HTERT RPE-1 (cell line): ENCODE results near the gene CEPT1.
"Not testable (repeated sequence)": the region's sequence is repeated elsewhere in the genome, so short reads cannot be mapped to it uniquely, and the experiment has no call there.

Experiments used
- in situ Hi-C: fragments of 300-500 bp; cut with MboI; formaldehyde crosslinking; loops from 4 replicates; pipeline ENCODE4 v1.14.3; 2020; ENCODE audit warnings: low sequenced_read_pairs

Gene CEPT1

DNA sequence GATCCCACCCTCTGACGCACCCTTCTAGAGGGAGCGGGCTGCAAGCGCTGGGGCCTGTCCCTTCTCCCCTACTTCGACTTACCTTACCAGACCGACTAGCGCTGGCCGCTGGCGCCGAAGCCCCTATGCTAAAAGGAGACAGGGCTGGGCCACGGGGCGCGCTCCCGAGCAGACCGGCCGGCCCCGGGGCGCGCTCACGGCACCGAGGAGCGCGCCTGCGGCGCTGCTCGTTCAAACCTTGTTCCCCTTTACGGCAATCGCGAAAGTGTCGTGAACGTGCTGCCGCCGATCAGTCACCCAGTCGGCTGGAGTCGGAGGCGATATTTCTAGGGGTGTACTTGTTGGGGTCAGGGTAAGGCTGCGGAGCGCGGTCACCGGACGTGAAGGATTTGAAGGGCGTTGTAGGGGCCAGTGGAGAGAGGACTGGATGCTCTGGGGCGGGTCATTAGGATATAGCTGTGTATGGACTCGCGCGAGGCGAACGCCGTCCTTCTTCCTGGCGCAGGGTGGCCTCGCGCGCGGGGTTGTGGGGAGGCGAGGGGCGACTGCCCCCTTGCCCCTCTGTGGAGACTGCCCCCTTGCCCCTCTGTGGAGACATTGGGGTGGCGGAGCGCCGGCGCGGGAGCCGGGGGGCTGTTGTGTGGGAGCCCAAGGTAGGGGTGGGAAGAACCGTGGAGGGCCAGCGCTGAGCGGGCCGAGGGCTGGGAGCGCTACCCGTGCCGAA is at the start of gene CEPT1, which contains the start of gene DRAM2:
Gene CEPT1 (plus strand): TSS at position 268 of the 724 bp plus-strand sequence. CDS start 7,492 bp downstream, outside the sequence.
Gene DRAM2 (minus strand): TSS at position 138 of the 724 bp plus-strand sequence. CDS start 8,539 bp downstream, outside the sequence.
- in situ Hi-C loops: no loop called here

DNA sequence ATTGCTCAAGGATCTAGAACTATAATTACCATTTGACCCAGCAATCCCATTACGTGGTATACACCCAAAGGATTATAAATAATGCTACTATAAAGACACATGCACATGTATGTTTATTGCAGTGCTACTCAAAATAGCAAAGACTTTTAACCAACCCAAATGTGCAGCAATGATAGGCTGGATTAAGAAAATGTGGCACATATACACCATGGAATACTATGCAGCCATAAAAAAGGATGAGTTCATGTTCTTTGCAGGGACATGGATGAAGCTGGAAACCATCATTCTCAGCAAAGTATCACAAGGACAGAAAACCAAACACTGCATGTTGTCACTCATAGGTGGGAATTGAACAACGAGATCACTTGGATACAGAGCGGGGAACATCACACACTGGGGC is 44.6 kb upstream of the CEPT1 start:
- in situ Hi-C loops: not testable (repeated sequence)

DNA sequence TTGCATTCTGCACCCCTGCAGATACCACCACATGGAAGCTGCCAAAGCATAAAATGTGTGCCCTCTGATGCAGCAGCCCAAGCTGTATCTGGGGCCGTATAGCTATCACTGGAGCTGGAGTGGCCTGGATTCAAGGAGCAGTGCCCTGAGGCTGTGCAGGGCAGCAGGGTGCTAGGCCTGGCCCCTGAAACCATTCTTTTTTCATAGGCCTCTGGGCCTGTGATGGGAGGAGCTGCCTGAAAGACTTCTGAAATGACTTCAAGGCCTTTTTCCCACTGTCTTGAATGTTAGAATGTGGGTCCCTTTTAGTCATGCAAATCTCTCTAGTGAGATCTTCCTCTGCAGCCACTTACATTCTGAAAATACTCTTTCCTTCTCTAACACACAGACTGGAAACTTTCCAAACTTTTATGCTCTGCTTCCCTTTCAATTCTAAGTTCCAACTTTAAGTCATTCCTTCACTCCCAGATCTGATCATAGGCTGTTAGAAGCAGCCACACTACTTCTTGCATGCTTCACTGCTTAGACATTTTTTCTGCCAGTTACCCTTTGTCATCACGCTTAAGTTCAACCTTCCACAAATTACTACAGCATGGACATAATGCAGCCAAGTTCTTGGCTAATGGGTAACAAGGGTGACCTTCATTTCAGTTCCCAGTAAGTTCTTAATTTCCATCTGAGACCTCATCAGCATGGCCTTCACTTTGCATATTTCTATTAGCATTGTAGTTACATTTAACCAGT is 42.5 kb upstream of the CEPT1 start:
- in situ Hi-C loops: no loop called here

DNA sequence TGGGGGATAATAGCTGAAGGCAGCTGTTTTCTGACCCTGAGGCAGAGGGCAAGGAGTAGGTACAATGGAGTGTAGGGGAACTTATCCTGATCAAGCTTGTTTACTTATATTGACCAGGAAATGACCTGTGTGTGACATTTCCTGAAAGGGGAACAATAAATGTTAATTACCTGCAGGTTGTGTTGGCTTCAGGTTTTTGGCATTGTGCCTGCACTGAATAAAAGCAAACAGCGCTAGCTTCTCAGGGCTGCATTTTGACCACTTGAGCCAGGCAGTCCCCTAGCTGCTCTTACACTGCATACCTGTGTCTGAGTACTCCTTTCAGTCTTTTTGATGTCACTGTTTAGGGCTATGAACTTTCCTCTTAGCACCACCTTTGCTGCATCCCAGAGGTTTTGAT is 40.7 kb upstream of the CEPT1 start:
- in situ Hi-C loops: no loop called here

DNA sequence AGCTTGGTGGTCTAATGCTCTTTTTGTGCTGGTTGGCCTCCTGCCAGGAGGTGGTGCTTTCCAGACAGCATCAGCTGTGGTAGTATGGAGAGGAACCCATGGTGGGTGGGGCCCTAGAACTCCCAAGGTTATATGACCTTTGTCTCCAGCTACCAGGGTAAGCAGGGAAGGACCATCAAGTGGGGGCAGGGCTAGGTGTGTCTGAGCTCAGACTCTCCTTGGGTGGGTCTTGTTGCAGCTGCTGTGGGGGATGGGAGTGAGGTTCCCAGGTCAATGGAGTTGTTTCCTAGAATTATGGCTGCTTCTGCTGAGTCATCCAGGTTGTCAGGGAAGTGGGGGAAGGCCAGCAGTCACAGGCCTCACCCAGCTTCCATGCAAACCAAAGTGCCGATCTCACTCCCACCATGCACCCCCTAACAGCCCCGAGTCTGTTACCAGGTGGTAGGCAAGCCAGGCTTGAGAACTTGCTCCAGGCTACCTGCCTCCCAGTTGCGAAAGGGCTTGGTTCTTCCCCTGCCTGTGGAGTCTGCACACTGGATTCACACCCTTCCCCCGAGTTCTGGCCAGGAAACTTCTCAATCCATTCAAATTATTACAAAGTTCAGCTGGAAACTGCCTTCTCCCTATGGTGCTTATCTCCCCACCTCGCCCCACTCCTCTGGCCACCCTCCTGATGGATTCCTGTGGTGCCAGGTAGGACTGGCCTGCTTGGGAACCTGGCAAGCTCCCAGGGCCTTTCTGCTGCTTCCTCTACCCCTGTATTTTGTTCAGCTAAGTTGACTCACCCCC is 38.0 kb upstream of the CEPT1 start:
- in situ Hi-C loops: no loop called here

DNA sequence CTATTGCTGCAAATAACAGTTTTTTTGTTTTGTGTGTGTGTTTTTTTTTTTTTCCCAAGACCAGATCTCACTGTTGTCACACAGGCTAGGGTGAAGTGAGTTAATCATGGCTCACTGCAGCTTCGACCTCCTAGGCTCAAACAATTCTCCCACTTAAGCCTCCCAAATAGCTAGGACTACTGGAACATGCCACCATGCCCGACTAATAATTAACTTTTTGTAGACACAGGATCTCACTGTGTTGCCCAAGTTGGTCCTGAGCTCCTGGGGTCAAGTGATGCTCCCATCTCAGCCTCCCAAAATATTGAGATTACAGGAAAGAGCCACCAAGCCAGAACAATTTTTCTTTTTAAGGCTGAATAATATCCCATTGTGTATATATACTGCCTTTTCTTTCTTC is 35.0 kb upstream of the CEPT1 start:
- in situ Hi-C loops: no loop called here

DNA sequence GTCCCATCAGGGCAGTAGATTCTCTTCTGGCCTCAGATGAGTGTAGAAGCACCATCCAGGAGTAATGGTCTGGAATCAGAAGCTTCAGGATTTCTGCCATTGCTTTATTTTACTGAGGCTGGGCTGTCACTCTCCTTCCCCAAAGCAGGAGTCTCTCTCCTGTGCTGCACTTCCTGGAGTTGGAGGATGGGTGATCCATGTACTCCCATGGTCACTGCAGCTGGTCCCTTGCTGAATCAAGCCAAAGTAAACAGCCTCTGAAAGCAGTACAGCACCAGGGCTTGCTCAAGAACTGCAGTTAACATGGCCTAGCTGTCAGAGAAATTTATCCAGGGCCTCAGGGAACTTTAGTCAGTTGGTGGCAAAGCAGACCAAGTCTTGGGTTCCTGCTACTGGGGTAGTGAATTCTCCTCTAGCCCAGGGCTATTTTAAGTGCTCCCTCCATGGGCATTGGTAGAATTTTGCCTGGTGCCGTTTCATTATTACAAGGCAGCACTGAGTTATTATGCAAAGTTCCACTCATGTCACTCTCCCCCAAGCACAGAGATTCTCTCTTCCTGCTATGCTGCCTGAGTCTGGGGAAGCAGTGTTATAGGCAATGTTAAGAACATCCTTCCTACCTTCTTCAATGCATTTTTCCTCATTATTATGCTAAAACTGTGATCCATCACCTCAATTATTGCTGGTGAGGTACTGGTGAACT is 29.7 kb upstream of the CEPT1 start:
- in situ Hi-C loops: no loop called here

DNA sequence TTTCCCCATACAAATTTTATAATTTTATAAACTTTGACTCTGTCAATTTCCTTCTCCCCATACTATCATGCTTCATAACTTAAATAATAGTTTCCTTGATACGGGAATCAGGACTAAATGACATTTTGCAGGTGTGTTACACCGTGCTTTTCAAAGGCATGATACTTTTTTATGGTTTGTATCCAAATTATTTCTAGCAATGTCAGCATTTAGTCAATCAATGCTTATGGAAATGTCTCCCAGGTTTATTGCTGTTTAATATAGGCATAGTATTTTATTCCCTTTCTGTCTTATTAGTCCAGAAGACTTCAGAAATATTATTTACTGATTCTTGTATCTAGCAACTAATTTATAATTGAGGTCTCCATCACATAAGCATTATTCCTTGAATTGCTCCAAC is 23.5 kb upstream of the CEPT1 start:
- in situ Hi-C loops: no loop called here

DNA sequence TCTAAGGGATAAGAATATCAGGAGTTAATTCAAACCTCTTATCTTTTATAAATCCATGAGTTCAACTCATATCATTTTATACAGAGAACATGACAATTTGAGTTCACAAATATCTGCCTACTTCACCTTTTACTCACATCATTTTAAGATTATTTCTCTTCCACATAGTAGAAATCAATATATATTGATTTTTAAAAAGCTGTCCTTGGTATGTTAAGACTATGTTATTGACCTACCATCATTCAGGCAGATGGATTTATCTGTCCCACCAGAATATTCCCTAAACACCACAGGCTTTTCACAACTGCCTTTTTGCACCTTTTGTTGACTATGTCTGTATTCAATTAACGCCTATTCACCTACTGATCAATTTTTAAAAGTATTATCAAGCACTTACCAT is 13.7 kb upstream of the CEPT1 start:
- in situ Hi-C loops: no loop called here

DNA sequence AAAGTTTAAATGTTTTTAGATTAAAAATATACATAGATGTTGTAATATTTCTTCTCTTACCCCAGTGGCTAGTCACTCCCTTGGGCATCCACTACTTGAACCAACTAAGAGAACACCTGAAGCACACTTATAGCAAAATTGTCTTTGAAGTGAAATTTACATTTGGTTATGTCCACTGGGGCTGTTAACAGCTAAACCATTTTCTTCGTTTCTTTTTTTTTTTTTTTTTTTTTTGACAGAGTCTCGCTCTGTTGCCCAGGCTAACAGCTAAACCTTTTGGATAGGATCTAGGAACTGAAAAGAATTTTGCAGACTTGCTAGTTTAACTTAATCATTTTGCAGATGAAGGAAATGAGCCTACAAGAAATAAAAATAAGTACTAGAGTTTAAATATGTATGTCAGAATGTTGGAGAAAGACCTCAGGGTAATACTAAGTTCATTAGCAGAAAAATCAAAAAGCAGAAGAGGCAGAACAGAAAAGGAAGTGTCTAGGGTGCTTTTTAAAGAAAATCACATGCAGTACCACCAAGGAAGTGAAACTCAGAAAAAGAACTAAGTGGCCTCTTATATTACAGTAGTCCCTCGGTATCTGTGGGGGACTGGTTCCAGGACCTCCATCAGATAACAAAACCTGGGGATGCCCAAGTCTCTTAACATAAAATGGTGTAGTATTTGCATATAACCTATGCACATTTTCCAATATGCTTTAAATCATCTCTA is 11.9 kb upstream of the CEPT1 start:
- in situ Hi-C loops: no loop called here

DNA sequence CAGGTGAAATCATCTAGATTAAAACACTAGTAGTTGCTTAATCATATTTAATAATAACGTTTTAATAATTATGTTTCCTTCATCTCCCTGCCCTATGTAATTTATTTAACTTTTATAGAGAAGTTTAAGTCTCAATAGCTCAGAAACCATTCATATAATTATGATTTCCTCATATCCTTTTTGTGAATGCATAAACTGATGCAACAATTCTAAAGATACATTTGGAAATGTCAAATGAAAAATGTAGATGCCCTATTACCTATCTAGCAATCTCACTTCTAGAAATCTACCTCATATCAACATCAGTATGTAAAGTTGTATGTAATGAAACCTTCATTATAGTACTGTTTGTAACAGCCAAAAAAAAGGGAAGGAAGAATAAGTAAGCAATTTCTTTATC is 10.6 kb upstream of the CEPT1 start:
- in situ Hi-C loops: no loop called here

DNA sequence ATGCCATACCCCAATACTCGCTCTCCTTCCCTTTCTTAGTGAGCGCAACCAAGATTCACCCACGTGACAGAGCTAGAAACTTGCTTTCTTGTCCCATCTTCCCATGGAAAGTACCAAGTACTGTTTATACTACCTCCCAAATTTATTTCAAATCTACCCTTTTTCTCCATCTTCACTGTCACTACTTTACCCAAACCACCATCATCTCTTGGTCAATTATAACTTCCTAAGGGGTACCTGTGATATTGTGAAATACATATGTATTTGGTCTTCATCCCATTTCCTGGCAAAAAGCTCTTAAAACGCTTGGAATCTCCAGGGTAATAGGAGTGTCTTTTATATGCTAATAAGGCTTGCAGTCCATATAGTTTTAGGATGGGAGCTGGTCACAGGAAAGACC is 8.3 kb upstream of the CEPT1 start:
- in situ Hi-C loops: no loop called here

DNA sequence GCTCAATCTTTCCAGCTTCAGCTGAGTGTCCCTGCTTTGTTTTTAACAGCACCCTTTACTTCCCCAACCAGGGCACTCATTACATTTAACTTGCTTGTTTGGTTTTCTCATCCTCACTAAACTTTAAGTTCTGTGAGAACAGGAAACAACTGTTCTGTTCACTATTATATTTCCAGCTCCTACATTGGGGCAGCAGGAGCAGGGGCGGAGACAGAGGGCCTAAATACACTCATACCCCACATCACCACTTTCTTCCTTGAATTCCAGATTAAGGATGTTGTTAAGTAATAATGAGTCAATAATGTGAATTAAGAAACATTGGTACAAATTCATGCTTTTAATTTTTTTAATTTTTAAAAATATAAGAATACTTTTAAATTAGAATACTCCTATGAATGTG is 6.2 kb upstream of the CEPT1 start:
- in situ Hi-C loops: no loop called here

DNA sequence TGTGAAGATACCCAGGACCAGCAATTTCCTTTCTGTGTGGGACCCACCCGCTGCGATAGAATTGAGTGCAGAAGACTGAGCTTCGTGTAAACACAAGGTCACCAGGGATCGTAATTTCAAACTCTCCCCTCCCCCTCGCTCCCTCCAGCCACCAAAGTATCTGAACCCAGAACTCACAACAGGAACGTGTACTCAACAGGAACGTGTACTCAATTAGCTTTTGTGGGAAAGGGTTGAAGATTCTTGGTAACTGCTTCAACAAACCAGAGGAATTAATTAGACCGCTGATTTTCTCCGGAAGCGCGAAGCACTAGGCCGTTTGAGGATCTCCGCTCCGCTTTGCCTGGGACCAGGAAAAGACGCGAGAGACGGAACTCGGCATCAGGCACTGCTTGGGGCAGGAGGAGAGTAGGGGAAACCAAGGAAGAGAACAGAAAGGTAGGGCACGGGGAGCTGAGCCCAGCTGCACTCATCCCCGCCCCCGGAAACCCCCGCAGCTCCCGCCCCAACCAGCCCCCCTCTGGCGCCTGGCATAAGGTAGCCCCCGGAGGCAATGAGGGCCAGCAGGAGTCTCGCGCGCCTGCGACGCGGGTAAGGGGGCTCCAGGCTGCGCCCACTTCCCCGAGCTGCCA is 583 bp upstream of the CEPT1 start:
- in situ Hi-C loops: no loop called here

DNA sequence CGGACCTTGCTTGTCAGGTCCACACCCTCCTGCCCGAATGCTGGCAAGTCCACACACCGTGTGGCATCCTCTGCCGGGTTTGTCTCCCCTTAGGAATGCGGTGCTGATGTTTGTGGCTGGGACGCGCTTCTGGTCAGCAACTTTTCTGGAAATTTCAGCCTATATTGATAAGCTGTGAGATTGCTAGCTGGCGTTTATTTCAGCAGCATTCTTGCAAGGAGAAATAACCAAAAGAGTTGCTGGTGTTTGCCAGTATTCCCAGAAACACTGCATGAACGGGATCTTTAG is 601 bp downstream of the CEPT1 start:
- in situ Hi-C loops: no loop called here

DNA sequence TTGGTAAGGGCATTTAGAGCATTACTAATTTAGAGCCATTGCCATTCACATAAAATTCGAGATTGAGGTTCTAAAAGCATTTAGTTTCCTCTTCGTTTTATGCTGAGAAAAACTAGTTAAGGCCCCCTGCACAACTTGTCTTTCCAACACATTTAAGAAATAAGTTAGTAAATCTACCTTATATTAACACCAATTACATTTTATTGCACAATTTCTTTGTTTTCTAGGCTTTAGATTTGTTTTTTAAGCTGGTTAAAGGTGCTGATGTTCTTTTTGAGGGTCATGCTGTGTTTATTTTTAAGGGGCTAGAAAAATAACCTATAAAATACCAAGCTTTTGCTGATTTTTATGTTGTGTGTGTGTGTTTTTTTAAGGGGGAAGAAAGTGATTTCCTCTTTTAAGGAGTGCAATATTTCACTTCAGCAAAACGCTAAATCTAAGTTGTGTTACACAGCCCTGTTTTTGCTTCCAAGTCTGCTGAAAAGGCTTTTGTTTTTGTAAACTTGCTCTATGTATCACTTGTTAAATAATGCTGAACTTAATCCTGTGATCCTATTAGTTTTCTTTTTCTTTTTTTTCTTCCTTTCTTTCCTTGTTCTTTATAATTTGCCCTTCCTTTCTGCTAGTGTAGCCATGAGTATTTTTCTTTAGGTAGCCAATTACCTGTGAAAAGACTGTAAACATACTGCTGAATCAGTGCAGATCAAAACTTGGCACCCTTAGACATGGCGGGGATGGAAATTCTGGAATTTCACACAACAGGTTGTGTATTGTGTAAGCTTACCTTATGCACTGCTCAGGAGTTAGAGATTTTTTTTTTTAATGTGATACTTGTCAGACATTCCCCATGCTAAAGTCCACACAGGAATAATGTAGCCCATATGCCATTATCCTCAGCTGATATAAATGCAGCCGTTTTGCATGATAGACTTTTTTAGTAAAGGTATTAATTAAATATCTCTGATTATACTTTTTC is 1.5 kb downstream of the CEPT1 start:
- in situ Hi-C loops: no loop called here

DNA sequence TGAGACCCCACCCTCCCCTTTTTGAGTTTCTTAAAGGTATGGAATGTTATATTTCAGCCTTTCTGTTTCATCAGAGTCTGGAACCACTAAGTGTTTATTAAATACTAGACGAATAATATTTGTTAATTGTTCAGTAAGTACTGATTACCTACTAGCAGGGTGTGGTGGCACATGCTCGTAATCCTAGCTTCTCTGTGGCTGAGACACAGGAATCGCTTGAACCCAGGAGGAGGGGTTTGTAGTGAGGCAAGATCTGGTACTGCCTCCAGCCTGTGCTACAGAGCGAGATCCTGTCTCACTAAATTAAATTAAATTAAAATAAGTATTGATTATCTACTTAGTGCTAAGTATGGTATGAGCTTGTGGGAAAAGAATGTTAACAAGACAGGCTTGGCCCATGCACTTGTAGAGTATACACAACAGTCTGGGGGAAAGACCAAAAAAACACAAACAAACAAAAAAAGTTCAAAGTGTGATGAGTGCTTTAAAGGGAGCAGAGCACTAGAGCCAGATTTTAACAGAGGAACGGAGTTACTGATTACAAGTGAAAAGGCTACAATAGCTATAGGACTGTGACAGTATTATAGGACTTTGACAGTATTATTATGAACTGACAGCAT is 2.4 kb downstream of the CEPT1 start:
- in situ Hi-C loops: no loop called here

DNA sequence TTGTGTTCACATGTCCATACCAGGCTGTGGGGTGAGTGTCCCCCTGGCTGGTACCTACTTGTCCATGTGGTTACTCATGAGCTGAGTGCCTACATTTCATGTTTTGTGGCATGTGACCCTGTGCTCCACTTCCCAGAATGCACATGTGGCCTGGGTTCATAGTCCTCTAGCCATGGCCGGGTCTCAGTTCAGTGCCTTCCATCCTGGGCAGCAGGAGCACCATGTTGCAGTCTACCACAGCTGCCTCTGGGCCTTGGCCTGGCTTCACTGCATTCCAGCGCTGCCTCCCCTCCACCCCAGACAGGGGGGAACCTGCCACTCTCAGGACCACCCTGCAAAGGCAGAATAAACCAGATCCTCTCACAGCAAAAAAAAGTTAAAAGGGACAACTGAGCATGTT is 5.5 kb downstream of the CEPT1 start:
- in situ Hi-C loops: no loop called here
